ENCODE measurements around the gene SPACDR.

GRCh38 chr7:100477871-100478267 lies 13.8 kb upstream of the SPACDR start:
- TF ChIP-seq, protein P1, sequence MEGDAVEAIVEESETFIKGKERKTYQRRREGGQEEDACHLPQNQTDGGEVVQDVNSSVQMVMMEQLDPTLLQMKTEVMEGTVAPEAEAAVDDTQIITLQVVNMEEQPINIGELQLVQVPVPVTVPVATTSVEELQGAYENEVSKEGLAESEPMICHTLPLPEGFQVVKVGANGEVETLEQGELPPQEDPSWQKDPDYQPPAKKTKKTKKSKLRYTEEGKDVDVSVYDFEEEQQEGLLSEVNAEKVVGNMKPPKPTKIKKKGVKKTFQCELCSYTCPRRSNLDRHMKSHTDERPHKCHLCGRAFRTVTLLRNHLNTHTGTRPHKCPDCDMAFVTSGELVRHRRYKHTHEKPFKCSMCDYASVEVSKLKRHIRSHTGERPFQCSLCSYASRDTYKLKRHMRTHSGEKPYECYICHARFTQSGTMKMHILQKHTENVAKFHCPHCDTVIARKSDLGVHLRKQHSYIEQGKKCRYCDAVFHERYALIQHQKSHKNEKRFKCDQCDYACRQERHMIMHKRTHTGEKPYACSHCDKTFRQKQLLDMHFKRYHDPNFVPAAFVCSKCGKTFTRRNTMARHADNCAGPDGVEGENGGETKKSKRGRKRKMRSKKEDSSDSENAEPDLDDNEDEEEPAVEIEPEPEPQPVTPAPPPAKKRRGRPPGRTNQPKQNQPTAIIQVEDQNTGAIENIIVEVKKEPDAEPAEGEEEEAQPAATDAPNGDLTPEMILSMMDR (IDR thresholded peaks at IDR 0.05) = no peak
- TF ChIP-seq, protein P2, sequence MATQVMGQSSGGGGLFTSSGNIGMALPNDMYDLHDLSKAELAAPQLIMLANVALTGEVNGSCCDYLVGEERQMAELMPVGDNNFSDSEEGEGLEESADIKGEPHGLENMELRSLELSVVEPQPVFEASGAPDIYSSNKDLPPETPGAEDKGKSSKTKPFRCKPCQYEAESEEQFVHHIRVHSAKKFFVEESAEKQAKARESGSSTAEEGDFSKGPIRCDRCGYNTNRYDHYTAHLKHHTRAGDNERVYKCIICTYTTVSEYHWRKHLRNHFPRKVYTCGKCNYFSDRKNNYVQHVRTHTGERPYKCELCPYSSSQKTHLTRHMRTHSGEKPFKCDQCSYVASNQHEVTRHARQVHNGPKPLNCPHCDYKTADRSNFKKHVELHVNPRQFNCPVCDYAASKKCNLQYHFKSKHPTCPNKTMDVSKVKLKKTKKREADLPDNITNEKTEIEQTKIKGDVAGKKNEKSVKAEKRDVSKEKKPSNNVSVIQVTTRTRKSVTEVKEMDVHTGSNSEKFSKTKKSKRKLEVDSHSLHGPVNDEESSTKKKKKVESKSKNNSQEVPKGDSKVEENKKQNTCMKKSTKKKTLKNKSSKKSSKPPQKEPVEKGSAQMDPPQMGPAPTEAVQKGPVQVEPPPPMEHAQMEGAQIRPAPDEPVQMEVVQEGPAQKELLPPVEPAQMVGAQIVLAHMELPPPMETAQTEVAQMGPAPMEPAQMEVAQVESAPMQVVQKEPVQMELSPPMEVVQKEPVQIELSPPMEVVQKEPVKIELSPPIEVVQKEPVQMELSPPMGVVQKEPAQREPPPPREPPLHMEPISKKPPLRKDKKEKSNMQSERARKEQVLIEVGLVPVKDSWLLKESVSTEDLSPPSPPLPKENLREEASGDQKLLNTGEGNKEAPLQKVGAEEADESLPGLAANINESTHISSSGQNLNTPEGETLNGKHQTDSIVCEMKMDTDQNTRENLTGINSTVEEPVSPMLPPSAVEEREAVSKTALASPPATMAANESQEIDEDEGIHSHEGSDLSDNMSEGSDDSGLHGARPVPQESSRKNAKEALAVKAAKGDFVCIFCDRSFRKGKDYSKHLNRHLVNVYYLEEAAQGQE (IDR thresholded peaks at IDR 0.05; ENCODE audit: insufficient read depth in 1 of 2, low read depth in 2 of 2, low read length in 1 of 2) = no peak

Measured in Panc1 (cell line).